Tracheal epithelial cell (primary cell): Measurements from ENCODE around the gene TEX51. TPM values are rescaled to one million over a fixed set of nuclear protein-coding genes. Genes with fewer than 3 reads are reported as not detected.

Source experiments
- total RNA-seq: library from RNA; depleted of rRNA; stranded (reverse); fragments of >200 nt; gene quantifications from 2 replicates; pipeline ENCODE4 v1.2.1, GENCODE V29; 2014

Gene TEX51
- not detected in 2 replicates for total RNA-seq

DNA sequence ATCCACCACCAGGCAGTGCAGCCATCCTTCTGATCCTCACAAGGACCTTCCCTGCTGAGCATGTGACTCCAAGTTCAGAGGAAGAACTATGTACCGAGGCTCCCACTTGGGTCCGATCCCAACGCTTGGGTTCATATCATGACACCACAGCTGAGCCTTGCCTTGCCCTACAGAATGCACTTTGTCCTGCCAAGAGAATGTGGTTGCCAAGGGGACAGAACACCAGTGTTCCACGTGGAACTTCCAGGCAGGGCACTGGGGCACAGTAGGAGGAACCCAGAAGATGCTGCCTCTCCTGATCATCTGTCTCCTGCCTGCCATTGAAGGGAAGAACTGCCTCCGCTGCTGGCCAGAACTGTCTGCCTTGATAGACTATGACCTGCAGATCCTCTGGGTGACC, at the start of gene TEX51:
Gene TEX51 (plus strand): TSS at position 255 of the 400 bp plus-strand sequence. CDS start 29 bp downstream, at position 284.

Other genes with a start within 250 kb of the TEX51 start
- gene GYPC, start 242.7 kb upstream of the TEX51 start, total RNA-seq: 0.64 and 7.7 TPM in 2 replicates
- gene BIN1, start 208.3 kb downstream of the TEX51 start, total RNA-seq: 19.0 and 39.0 TPM in 2 replicates